NOMO-1 treated with DMSO at 0.1 percent for 48 hours (cell line): ENCODE results near the gene NRXN3.

Experiments
- DNase-seq: peaks from one replicate; lab custom pipeline; 2025; ENCODE audit not compliant: unreplicated experiment; lab: John Stamatoyannopoulos, UW

The NRXN3 gene

DNA sequence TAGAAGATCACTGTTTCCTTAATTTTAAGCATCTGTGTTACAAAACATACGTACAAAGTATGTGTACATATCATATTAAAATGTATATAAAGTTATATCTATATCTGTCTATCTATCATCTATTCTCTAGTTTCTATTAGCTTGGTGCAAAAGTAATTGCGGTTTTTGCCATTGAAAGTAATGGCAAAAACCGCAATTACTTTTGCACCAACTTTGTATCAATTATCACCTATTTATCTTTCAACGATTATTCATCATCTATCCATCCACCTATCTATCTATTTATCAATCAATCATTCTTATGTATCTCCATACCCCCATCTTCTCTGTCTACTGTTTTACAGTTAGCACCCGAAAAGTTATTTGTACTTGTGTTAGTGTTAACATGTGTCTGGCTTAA is 447.6 kb downstream of the NRXN3 start:
- DNase-seq = no peak

DNA sequence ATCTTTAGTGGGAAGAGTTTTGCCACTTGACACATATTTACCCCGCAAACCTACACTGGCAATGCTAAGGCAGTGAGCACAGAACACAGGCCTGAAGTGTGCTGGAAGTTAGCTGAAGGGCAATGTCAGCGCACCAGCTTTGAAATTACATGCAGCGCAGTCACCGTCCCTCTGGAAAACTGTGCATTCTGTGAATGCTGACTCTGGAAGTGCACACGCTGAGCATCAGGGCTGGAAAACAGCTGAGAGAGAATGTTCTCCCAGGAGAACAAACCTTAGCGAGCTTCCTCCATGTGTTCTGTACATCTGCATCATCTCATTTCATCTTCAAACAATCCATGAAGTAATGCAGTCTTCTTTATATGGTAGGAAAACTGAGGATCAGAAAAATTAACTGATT is 448.2 kb downstream of the NRXN3 start:
- no peak for DNase-seq

DNA sequence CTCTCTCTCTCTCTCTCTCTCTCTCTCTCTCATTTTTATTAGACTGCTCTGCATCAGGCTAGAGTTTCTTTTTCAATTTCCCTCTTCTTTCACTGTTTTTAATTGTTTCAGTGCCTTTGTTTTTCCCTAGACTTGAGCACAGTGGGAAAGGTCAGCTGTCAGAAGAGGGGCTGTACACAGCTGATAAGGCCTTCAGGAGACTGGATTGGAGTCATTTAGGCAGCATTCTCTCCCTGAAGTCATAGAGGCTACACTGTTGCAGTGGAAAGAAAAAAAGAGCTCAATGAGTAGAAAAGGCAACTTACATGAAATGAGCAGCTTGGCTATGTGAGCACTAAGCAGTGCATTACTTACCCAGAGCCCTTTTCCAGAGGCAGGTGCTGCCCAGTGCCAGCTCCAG is 456.9 kb downstream of the NRXN3 start:
- no peak for DNase-seq

DNA sequence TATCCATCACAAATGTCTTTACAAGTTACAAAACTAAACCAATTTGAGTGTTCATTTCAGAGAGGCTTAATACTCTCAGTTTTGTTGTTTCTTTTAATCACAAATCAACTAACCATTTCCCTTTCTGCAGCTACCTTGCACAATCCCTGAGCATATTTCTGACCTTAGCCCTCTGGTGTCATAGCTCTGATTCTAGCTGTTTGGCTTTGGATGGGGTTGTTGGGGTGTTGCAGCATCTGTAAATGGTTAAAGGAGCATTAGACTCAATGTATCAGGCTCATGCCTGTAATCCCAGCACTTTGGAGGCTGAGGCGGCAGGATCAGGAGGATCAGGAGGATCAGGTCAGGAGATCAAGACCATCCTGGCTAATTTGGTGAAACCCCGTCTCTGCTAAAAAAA is 461.4 kb downstream of the NRXN3 start:
- no peak for DNase-seq

DNA sequence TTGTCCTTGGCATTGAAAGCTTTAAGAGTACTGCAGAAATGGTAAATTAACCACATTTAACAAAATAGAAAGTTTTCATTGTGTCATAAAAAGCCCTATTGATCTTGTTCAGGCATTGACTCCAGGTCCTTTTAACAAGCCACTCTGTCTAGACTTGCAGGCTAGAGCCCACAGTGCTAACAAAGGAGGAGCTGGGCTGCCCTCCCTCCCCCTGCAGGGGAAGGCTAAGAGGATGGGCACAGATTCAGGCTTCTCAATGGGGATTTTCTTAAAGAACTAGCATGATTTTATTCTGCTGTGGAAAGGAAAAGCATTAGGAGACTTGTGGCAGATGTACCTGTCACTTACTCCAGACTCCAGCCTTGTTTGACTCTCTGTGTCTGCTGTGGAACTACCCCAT is 463.6 kb downstream of the NRXN3 start:
- DNase-seq = no peak

DNA sequence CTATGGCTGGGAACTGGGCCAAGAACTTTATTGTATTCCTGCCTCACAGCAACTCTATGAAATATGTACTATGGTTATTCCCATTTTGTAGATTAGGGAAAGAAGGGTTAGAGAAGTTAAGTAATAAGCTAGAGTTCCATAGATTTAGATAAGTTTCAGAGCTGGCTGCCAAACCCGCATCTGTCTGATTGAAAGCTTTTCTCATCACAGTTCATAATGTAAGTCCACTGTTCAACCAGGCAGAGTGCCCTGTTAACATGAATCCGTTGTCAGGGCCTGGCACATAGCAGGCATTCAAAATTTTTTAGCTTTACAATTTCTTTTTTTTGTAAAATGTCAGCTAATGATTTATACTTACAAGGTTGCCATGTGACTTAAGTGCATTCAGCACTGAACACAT is 467.3 kb downstream of the NRXN3 start:
- no peak for DNase-seq

DNA sequence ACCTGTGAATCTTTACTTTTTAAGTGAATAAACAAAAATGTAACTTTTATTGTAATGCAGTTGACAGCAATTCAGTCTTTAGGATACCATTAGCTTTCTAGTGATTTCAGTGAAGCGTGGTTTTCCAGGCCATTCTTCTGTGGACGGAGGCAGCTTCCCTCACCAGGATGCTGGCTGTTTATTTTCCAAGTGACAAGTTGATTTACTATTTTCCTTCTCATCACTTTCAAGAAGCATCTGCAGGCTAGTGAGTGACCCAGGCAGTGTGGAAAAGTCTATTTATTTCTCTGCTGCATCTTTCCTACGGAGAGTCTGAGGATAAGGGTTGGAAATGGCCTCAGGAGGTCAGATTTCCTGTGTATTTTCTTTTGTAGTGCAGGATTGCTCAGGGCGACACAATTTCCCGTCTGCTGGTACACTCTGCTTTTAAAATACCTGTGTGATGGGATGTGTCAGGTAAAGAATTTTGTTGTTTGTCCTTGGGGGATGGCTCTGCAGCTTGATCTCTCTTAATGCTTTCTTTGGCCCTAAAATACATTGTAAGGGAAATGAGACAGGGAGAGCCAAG is 467.8 kb downstream of the NRXN3 start:
- no peak for DNase-seq

DNA sequence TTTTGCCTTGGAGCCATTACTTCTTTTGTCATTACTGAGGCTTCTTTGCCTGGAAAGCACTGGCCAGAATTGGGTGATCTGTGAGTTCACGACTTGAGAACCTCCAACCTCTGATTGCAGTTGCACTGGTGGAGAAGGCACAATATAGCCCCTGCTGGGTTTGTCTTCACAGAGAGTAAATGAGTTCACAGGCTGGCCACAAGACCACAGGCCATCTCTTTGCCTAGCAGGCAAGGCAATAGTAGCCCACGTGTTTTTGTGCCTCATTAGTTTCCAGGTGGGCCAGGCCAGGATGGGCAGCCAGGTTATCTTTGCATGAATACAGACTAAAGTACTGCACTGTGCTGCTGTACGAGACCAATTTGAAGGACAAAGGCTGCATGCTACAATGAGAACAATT is 468.8 kb downstream of the NRXN3 start:
- DNase-seq = no peak

DNA sequence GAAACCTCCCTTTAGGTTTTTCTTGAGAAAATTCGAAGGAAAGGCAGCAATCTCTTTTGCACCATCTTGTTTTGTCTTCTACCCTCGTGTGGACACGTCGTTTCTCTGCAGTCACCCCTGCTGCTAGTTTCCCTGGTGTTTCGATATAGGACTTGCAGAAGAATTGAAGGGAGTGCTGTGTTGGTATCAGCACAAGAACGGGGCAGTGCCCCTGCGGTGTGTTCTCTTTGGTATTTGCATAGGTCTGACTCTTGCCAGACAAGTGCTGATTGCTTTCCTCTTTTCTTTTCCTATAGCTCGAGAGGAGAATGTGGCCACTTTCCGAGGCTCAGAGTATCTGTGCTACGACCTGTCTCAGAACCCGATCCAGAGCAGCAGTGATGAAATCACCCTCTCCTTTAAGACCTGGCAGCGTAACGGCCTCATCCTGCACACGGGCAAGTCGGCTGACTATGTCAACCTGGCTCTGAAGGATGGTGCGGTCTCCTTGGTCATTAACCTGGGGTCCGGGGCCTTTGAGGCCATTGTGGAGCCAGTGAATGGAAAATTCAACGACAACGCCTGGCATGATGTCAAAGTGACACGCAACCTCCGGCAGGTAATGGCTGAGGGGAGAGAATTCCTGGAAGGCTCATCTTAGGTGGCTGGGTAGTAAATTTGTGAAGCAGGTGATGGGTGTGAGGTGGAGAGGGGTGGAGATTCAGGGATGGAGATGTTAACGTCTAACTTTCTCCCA is 474.8 kb downstream of the NRXN3 start:
- DNase-seq = no peak

DNA sequence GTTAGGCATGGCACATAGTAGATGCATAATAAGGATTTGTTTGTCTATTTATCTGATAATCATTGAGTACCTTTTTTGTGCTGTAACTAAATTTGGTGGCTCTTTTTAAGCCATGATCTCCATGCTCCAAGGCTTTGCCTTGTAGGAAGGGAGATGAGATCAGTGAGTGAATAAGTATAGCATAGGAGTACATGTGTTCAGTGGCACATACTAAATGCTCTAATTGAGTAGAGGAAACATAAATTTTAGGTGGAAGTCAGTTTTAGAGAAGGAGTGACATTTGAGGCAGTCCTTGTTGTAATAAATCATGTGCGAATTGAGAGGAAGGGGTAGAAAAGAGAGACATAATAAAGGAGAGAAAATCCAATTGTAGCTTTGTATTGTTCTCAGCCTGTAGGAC is 482.6 kb downstream of the NRXN3 start:
- no peak for DNase-seq

DNA sequence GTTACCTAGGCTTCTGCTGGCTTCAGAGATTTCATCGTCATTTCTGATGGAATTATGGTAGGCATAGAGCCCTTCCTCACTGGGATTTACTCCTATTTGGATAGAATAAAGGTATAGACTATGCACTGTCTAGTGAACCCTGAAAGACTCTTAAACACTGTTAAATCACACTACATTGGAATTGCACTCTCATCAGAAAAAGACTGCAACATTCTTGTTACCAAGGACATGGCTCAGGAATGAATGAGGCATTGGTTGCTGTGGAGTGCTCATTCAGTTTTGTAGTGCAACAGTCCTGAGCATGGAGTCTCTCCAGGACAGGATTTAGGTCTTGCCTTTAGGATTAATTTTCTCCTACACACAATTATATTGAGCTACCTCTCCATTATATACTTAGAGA is 483.0 kb downstream of the NRXN3 start:
- DNase-seq = no peak

DNA sequence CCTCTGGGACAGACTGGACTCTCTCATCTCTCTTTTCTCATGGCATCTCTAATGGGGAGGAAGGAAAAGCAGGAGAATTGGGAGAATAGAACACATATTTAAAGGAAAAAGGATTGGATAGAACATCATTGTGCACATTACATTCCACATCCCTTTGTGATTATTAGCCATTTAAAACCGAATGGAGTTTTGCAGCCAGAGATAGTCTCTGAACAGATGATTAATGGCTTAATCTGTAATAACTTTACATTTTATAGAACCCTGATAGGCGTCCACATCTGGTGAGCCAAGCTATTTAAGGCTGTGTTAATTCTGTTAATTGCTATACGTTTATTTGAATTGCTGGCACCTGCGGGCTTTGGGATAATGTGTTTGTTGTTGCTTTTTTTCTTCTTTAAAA is 487.3 kb downstream of the NRXN3 start:
- DNase-seq = no peak

DNA sequence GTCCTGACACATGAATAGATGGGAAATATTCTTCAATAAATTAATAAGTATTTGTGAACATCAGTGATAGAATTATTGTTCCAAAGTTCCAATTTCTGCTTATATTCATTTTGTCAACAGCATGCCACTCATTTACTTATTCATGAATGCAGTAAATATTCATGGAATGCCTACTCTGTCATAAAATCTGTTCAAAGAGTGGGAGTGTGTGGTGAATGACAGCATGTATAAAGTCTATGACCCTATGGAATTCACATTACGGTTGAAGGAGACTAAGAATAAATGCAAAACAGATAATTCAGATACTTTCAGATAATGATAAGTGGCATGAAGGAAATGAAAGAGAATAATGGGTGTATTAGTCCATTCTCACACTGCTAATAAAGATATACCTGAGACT is 494.7 kb downstream of the NRXN3 start:
- no peak for DNase-seq

DNA sequence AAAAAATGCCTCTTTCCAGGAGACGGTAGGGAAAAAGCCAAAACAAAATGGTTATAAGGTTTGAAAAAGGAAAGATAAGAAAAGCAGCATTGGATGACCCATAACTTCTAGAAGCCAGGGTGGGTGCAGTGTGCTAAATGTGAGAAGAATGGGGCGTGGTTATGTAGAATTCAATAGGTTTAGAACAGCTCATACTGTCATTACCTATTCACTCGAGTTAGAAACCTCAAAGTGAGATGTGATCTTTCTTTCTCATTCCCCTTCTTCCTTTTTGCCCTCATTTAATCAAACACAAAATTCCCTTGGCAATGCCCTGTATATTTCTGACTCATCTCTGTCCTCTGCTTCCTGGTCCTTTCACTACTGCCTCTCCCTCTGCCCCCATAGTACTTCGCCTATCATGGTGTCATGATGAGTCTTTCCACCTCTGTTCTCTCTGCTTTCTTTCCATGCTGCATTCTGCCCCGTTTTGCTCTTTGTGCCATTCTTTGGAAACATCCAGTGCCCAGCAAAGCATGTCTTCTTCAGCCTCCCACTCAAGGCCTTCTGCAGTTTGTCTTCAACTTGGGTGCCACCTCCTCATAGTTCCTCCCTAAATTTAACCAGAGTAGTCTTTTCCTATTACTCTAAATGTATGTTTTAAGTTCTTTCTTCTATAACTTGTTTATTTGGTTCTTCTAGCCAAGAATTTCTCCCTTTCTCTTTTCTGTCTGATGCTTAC is 496.3 kb downstream of the NRXN3 start:
- no peak for DNase-seq

DNA sequence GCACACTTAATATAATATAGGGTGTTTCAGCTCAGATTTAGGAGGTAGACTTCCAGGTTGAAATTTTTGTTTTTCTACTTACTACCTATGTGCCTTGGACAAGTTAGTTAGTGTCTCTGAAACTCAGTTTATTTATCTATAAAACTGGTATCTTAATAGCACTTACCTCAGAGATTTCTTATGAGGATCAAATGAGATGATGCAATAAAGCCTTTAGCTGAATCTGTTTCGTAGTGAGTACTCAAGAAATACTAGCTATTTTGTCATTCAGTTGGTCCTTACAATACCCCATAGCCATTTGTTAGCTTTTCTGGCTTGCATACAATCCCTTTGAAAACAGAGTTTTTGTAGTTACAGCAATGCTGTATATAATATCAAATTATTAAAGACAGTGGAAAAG is 497.0 kb downstream of the NRXN3 start:
- DNase-seq = no peak

DNA sequence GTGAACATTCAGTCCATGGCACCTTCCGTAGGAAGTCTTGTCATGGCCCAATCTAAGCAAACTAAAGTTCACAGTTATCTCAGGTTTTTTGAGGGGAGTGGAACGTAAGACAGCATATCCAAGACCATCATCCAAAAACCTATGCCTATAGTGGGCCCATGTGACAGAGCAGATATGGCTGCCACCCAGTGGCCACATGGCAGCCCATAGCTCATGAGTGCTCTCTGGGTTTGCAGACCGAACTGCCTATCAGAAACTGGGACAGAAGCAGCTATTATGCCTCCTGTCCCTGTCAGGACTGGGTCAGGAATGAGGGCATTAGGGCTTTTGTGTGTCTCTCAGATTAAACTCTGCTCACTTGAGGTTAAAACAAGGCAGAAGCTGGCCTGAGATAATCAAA is 503.7 kb downstream of the NRXN3 start:
- no peak for DNase-seq

DNA sequence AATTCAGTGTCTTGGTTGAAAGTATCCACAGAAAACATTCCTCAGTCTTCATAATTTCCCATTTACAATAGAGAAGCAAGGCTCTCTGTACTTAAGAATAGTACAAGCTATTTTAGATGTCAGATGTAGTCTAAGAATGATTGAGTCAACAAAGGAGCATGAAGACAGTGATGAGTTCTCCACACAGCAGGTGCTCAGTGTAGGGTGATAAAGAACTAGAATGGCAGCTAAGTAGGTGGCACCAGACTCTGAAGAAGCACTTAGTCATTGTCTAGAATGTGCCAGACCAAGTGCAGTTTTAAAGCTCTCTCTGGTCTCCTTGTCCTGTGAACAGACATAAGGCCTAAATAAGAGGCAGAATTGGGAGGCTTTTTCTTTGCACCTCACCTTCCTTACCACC is 504.6 kb downstream of the NRXN3 start:
- no peak for DNase-seq

DNA sequence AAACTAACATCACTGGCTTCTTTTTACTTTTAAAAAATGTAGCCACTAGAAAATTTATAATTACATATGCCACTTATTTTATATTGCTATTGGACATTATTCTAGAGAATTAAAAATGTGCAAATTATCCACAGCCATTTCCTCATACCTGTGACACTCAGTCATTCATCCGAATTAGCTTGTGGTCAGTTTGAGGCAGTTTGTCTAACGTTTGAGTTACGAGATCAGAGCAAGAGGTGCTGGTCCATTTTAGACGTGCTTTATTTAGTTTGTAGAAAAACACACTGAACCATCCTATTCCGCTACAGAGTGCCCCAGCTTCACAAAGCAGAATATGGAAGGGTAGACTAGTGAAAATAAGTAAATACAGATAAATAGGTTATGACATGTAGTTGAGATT is 513.0 kb downstream of the NRXN3 start:
- no peak for DNase-seq

DNA sequence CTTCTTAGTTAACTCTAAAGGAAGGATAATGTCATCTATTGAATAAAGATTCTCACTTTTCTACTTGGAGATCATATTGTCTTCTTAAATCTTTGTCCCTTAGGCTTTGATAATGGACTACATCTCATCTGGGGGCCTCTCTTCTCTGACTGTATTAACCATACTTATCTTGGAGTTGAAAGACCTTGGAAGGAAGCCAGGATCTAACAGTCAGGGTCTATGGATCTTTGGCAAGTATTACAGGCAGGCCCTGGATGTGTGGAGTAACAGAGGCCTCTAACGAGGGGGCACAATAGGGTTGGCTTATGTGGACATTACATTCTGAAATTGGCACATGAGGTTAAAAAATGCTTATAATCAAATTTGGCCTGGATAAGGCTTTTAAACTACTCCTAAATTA is 513.8 kb downstream of the NRXN3 start:
- DNase-seq = no peak

DNA sequence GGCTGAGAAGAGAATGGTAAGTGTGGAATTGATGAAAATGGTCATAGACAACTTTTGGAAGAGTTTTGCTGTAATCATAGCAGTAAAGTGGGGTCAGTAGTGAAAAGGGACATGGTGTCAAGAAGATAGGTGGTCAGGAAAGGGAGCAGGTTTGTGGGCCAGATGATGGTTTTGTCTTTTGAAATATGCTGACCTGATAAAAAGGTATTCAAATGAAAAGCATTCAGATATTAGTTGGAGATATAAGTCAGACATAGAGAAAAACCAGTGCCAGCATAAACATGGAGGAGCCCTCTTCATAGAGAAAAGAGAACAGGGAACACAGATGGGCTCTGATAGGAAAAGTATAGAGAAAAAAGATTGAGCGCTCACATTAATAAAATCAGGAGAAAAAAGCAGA is 518.3 kb downstream of the NRXN3 start:
- no peak for DNase-seq

DNA sequence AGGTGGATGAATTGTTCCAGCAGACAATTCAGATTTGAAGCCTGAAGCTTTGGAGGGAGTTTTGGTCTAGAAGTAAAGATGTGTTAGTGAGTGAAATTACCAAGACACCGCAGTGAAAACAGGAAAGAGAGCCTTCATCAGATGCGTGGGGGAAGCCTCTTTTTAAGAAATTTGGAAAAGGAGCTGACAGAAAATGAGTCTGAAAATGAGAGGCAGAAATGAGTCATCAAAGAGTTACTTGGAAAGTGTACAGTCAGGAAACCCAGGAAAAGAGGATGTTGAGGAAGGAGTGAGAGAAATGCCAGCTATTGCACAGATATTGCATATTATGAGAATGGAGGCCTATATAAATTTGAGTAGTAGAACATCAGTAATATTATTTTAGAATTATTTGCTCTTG is 520.7 kb downstream of the NRXN3 start:
- DNase-seq = no peak

DNA sequence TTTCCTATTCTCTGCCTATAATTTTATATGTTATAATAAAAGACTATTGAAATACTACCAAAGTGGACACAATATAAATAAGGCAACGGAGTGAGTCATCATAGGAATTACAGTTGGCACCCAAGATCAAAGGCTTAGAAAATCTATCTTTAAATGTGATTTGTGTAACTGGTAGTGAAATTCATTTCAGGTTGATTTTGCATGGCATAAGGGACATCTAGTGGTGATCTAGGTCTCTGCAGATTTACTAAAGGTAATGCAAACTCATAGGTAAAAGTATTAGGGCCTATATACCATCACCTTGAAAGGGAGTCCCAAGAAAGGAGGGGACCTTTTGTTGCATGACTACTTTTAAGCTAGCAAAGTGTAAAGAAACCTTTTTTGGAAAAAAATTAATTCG is 527.2 kb downstream of the NRXN3 start:
- no peak for DNase-seq

DNA sequence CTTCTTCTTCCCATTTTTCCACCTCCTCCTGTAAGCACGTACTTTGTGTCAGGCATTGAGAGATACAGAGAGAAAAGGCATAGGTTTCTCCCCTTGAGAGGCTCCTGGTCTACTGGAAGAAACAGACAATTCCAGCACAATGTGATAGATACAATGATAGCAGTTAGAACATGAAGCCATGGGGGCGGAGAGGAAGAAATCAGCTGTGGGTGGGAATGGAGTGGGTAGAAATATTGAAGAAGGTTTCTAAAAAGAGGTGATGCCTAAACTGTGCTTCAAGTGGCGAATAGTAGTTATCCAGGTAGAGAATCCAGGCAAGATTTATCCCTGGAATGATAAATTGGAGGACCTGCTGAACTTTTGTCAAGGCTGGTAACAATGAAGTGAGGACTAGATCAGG is 528.8 kb downstream of the NRXN3 start:
- no peak for DNase-seq
